OCI-LY7 (cell line): ENCODE data around the gene FAM117A. TPM values are rescaled to one million over a fixed set of nuclear protein-coding genes. Genes with fewer than 3 reads are reported as not detected.

Experiments
- Bru-seq: library from RNA; stranded (reverse); fragments of 400-500 nt; gene quantifications from one replicate; lab custom pipeline; 2021; lab: Mats Ljungman, UMichigan
- BruChase-seq, 2 experiments: library from RNA; stranded (reverse); fragments of 400-500 nt; gene quantifications; one replicate each; lab custom pipeline; 2021; lab: Mats Ljungman, UMichigan
- BruUV-seq: library from RNA; stranded (reverse); fragments of 400-500 nt; replicated peaks from 2 replicates; lab custom pipeline; 2021; lab: Mats Ljungman, UMichigan
- CTCF ChIA-PET: fragments of 300-600 bp; sonication (Branson Sonifier 250); formaldehyde crosslinking; loops from one replicate; lab custom pipeline; 2022; ENCODE audit warnings: antibody characterized with exemption; ENCODE audit not compliant: unreplicated experiment; lab: Charles Lee
- POLR2A ChIA-PET: fragments of 300-600 bp; sonication (Branson Sonifier 250); formaldehyde crosslinking; loops from one replicate; lab custom pipeline; 2022; ENCODE audit warnings: antibody characterized with exemption; lab: Charles Lee
- DNase-seq: peaks from one replicate; pipeline ENCODE4 v3.0.0-alpha.2; 2015; ENCODE audit warnings: low spot score
- H2AFZ ChIP-seq: fragments of 200-600 bp; sonication (generic), shearing (Covaris generic); 2 replicates; pipeline ENCODE4 v1.6.1; 2014; ENCODE audit warnings: mild to moderate bottlenecking, antibody characterized with exemption, low read length, moderate library complexity
- H3K27ac ChIP-seq: fragments of 200-600 bp; sonication (generic); 2 replicates; pipeline ENCODE4 v1.5.1; 2014; ENCODE audit warnings: mixed run types, low read depth, mild to moderate bottlenecking, moderate library complexity, low read length, inconsistent platforms; ENCODE audit not compliant: poor library complexity, severe bottlenecking
- H3K36me3 ChIP-seq: fragments of 200-600 bp; sonication (generic); 2 replicates; pipeline ENCODE4 v1.6.1; 2014; ENCODE audit warnings: mild to moderate bottlenecking, antibody characterized with exemption, low read length, moderate library complexity, mixed read lengths; ENCODE audit not compliant: insufficient read depth
- H3K4me1 ChIP-seq: fragments of 200-600 bp; sonication (generic); 2 replicates; pipeline ENCODE4 v1.5.1; 2014; ENCODE audit warnings: mild to moderate bottlenecking, low read length; ENCODE audit not compliant: insufficient read depth, poor library complexity, severe bottlenecking
- H3K4me2 ChIP-seq: fragments of 200-600 bp; sonication (generic); 2 replicates; pipeline ENCODE4 v1.6.1; 2014; ENCODE audit warnings: mild to moderate bottlenecking, low read length
- H3K4me3 ChIP-seq: fragments of 200-600 bp; sonication (generic); 2 replicates; pipeline ENCODE4 v1.5.1; 2014; ENCODE audit warnings: mild to moderate bottlenecking, low read depth, low read length; ENCODE audit not compliant: poor library complexity, severe bottlenecking
- H3K79me2 ChIP-seq: fragments of 200-600 bp; sonication (generic); 2 replicates; pipeline ENCODE4 v1.6.1; 2016; ENCODE audit warnings: low read depth, mild to moderate bottlenecking, low read length, moderate library complexity, mixed read lengths; ENCODE audit not compliant: insufficient read depth
- H3K9me2 ChIP-seq: fragments of 200-600 bp; sonication (generic); 2 replicates; pipeline ENCODE4 v1.6.1; 2016; ENCODE audit warnings: mild to moderate bottlenecking, low read length, mixed read lengths; ENCODE audit not compliant: insufficient read depth
- H3K9me3 ChIP-seq: fragments of 200-600 bp; sonication (generic); 2 replicates; pipeline ENCODE4 v1.6.1; 2014; ENCODE audit warnings: mild to moderate bottlenecking, mixed run types, low read length, mixed read lengths
- H4K20me1 ChIP-seq: fragments of 200-600 bp; sonication (generic); 2 replicates; pipeline ENCODE4 v1.6.1; 2014; ENCODE audit warnings: mild to moderate bottlenecking, antibody characterized with exemption, low read length, moderate library complexity, mixed read lengths; ENCODE audit not compliant: insufficient read depth
- CTCF ChIP-seq: fragments of 200-600 bp; sonication (generic); conservative IDR thresholded peaks from 2 replicates; pipeline ENCODE4 v1.5.1; 2014; ENCODE audit warnings: mild to moderate bottlenecking, antibody characterized with exemption, low read length, moderate library complexity, mixed read lengths
- EZH2phosphoT487 ChIP-seq: fragments of 200-600 bp; sonication (generic); IDR thresholded peaks from 2 replicates; pipeline ENCODE4 v1.6.1; 2018; ENCODE audit warnings: low read depth, borderline replicate concordance, mild to moderate bottlenecking, mixed run types, antibody characterized with exemption, low read length, moderate library complexity, mixed read lengths
- intact Hi-C: fragments of 100-400 bp; cut with micrococcal nuclease; formaldehyde crosslinking; loops from one replicate; pipeline ENCODE4 v1.10.0; 2022; ENCODE audit not compliant: unreplicated experiment
- long read RNA-seq: library from polyadenylated mRNA; stranded (forward); transcript quantifications from one replicate; pipeline ENCODE4 v2.0.0, GENCODE V29; 2022
- total RNA-seq, 2 experiments: library from RNA; depleted of rRNA in 1 of 2; stranded (reverse); fragments of >200 nt in 1 of 2; shearing (Covaris generic) in 1 of 2; gene quantifications; 2 replicates each; pipeline ENCODE4 v1.2.3, GENCODE V29; 2014 to 2022

FAM117A gene
- 29.9 and 40.4 TPM in 2 replicates for total RNA-seq (2014; rRNA removed; shearing (Covaris generic))
- total RNA-seq (2022): 44.3 and 45.2 TPM in 2 replicates
- Bru-seq, nascent RNA: percentile 77 among the genes with signal in this experiment
- BruChase-seq, experiment 1, labeled RNA remaining after a 6-hour chase: percentile 84 among the genes with signal in this experiment
- BruChase-seq, experiment 2, labeled RNA remaining after a 2-hour chase: percentile 76 among the genes with signal in this experiment
- long read RNA-seq, transcript FAM117A-201 (8 exons, 2,365 nt): major isoform, 78 of 98 reads
- long read RNA-seq, partial matches to known transcripts: 2 of 98 reads
- long read RNA-seq, other reads (novel, unspliced or antisense): 18 of 98 reads

GRCh38 chr17:49763735-49764558 is at the start of gene FAM117A:
TSS of gene FAM117A (minus strand) at chr17:49764131. CDS start at chr17:49764087, 44 bp downstream.
- peak; percentile 99 for DNase-seq
- BruUV-seq: no TSS peak
- H3K27ac ChIP-seq: peak within 1 kb of the TSS; percentile 79
- peaks cover 41% of the 10 kb centered on the region for H3K4me1 ChIP-seq
- CTCF ChIA-PET: interaction anchor here (0.9 kb wide), 1 partner anchor 13 kb away, joined by 4 read pairs; no protein-coding TSS in a partner anchor
- peaks cover 15% of the 10 kb centered on the region; the same call in 1 of the 2 replicates for H4K20me1 ChIP-seq
- peak within 1 kb of the TSS; percentile 94 for H3K4me2 ChIP-seq
- intact Hi-C loops: loop anchor here (2.0 kb wide), 2 partner anchors 15 to 25 kb away; partner anchors contain the start of gene KAT7
- H3K9me3 ChIP-seq: peaks cover 18% of the 10 kb centered on the region; the same call in 1 of the 2 replicates
- POLR2A ChIA-PET: interaction anchor here (0.6 to 9.3 kb wide), 19 partner anchors 8 to 55 kb away, joined by 3 to 124 read pairs (median 5); partner anchors contain the start of gene KAT7
- H3K9me2 ChIP-seq: no peaks in the 10 kb centered on the region
- no peak for TF ChIP-seq EZH2phosphoT487
- TF ChIP-seq CTCF: no peak
- peak within 1 kb of the TSS; percentile 11; the same call in 1 of the 2 replicates for H2AFZ ChIP-seq
- H3K4me3 ChIP-seq: peak within 1 kb of the TSS; percentile 87
- peaks cover 8% of the 10 kb centered on the region for H3K36me3 ChIP-seq
- H3K79me2 ChIP-seq: peaks cover 49% of the 10 kb centered on the region

GRCh38 chr17:49809056-49809455 is 45.1 kb upstream of the FAM117A start:
- Histone ChIP-seq H3K27ac (no peak overlapping the region), H3K4me2 (no peak overlapping the region), H3K36me3 (peaks cover 91% of the 10 kb centered on the region), H3K9me3 (no peaks in the 10 kb centered on the region), H3K4me1 (no peaks in the 10 kb centered on the region), H3K79me2 (peaks cover 4% of the 10 kb centered on the region; the same call in 1 of the 2 replicates), H2AFZ (no peak overlapping the region), H4K20me1 (0 out of 2 replicates have a peak, but pooled peaks cover 5% of the 10 kb centered on the region), H3K4me3 (no peak overlapping the region), H3K9me2 (no peaks in the 10 kb centered on the region)
- intact Hi-C loops: no loop called here
- DNase-seq: no peak
- no TSS peak for BruUV-seq
- POLR2A ChIA-PET: no interaction called here
- CTCF ChIA-PET: no interaction called here
- no peak for TF ChIP-seq CTCF
- TF ChIP-seq EZH2phosphoT487: no peak
